ENCODE data around the gene ARL17A.
"Not testable (repeated sequence)": the region's sequence is repeated elsewhere in the genome, so short reads cannot be mapped to it uniquely, and the experiment has no call there.

ARL17A gene

GRCh38 chr17:46579083-46580075 is at the start of gene ARL17A:
TSS of gene ARL17A (minus strand) at chr17:46579691. CDS start at chr17:46576322, 3,369 bp downstream.
- not testable (repeated sequence) for DNase-seq

DNA sequence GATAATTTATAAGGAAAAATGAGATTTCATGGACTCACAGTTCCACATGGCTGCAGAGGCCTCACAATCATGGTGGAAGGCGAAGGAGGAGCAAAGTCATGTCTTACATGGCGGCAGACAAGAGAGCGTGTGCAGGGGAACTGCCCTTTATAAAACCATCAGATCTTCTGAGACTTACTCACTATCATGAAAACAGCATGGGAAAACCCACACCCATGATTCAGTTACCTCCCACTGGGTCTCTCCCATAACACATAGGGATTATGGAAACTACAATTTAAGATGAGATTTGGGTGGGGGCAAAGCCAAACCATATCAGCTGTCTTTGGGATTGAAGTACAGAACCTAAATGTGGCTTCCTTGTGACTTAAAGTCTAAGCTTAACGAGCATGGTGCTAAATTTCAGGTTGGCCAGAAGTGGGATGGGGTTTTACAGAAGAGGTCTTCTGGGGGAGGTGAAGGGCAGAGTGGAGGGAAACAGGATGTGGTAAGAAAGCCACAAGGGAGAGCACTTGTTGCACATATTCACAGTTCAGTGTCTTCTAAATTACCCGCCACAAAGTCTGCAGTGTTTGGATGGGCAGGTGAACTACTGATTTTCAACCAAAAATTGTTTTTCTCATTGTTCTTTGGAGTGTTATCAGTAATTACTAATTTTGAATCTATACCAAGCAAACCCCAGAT is 49.4 kb upstream of the ARL17A start:
- DNase-seq = not testable (repeated sequence)

DNA sequence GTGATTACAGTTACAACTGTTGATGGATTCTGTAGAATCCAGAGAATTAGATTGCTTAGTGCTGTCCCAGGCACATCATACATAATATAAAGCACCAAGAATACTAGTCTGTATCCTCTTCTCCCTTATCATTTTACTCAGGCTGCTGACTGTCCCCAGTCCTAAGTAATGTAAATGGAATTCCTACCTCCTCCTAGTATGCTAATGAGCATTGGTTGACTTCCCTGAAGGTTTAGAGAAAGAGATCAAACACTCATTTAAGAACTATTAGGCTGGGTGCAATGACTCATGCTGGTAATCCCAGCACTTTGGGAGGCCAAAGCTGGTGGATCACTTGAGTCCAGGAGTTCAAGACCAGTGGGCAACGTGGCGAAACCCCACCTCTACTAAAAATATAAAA is 48.0 kb upstream of the ARL17A start:
- DNase-seq = not testable (repeated sequence)

DNA sequence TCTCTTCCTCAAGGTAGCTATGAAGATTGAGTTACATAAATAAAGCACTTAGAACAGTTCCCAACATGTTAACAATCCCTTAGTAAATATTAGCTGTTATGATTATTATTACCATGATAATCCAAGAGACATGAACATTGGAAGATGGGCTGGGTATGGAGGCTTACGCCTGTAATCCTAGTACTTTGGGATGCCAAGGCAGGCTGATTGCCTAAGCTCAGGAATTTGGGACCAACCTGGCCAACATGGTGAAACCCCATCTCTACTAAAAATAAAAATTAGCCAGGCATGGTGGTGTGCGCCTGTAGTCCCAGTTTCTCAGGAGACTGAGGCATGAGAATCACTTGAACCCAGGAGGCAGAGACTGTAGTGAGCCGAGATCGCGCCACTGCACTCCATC is 45.2 kb upstream of the ARL17A start:
- DNase-seq = not testable (repeated sequence)

- DNase-seq = not testable (repeated sequence)
Observed at GRCh38 chr17:46623790-46624189, 44.3 kb upstream of the ARL17A start.

DNA sequence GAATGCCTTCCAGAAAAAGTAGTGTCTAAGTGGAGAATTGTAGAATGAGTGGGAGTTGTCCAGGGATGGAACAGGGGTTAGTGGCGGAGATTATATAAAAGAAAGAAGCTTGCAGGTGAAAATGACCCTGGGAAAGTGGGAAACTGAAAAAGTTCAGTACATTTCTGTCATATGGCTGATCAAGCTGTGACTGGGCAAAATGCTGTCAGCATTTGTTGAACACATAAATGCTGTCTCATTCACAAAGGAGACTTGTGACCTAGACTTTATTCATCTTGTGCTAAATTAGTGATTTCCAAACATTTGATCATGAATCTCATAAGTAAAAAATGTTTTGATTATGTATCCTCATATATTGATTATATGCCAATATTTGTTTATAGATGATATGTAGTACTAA is 39.5 kb upstream of the ARL17A start:
- DNase-seq = not testable (repeated sequence)

DNA sequence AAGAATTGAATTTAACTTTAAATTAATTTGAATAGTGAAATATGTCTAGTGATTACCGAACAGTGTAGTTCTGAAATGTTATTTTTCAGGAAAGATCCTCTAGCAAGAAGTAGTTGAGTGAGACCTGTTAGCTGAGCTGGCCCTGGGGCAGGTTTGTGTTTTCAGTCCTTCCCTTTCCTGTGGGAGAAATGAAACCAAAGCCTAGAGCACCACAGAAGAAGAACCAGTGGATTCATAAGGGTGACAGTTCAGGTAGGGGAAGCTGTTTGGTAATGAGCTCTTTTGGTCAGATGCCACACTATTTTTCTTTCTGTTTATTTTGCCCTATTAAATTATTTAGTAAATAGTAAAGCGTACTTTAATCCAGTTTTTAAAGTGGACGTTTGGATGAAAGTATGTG is 37.6 kb upstream of the ARL17A start:
- DNase-seq = not testable (repeated sequence)

DNA sequence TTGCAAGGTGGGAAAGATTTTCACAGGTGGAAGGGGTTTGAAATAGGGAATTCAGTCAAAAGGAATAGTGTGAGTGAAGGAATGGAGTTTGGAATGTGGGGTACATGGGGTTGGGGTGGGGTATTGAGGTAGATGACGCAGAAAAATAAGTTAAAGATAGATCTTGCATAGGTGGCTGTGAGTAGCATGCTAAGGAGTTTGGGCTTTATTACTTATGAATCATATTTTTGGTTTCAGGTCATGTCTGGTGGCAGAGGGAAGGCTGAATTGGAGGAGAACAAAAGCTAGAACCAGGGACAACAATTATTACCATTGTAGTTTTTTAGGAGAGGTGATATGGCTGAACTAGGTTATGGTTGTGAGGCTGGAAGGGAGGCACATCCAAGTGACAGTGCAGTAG is 34.4 kb upstream of the ARL17A start:
- DNase-seq = not testable (repeated sequence)

DNA sequence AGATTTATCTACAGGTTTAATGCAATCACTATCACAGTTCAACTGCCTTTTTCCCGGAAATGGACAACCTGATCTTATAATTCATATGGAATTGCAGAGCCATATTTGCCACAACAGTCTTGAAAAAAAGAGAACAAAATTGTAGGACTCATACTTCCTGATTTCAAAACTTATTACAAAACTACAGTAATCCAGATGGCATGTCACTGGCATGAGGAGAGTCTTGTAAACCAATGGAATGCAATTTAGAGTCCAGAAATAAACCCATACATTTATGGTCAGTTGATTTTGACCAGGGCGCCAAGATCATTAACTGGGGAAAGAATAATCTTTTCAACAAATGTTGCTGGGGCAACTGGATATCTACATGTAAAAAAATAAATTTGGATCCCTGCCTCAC is 31.8 kb upstream of the ARL17A start:
- not testable (repeated sequence) for DNase-seq

DNA sequence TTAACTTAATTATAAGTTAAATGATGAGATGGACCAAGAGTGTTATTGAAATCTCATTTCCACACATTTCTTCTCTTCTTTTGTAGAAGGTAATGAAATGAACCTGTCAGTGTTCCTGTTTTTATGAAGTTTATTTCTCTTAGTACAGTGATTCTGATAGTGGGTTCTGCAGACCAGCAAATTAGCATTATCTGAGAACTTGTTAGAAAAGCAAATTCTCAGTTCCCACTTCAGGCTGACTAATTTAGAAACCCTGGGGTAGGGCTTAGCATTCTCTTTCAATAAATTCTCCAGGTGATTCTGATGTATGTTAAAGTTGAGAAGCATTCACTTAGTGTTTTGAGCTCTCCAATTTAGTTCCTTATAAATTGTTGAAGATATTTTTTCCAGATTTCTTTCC is 23.6 kb upstream of the ARL17A start:
- DNase-seq = not testable (repeated sequence)

DNA sequence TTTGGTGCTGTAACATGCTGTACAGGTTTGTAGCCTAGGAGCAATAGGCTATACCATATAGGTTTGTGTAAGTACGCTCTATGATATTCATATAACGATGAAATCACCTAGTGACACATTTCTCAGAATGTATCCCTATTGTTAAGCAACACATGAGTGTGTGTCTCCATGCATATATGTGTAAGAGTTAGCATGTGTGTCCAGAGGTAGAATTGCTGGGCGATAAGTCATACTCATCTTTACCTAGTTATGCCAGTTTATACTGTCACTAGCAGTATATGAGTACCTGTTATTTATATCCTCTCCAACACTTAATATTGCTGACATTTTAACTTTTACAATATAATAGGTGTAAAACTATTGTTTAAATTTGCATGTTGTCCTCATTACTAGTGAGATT is 21.3 kb upstream of the ARL17A start:
- not testable (repeated sequence) for DNase-seq

DNA sequence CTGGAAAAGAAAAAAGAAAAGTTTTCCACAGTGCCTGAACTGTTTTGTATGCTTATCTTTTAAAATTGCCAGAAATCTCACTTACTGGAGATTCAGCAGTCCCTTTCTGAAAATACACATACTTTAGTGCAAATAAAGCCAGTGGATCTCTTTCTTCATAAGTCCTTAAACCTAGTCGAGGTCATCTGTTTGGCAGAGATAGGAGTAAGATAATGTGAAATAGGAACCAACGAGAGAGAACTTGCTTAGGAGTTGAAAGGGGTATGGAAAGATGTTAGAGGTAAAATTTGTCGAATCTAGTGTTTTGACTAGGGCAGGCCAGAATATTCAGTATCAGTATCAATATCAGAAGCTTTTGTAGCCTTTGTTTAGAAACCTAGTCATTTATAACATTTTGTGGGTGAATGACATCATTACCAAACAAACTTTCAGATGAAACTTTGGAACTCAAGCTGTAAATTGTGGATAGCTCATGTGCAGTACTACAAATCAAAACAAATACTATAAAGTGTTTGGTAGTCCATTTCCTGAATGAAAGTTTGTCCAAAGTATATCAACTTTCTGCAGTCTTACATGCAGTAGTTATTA is 18.9 kb upstream of the ARL17A start:
- not testable (repeated sequence) for DNase-seq

- not testable (repeated sequence) for DNase-seq
Observed at GRCh38 chr17:46591332-46591731, 11.8 kb upstream of the ARL17A start.

DNA sequence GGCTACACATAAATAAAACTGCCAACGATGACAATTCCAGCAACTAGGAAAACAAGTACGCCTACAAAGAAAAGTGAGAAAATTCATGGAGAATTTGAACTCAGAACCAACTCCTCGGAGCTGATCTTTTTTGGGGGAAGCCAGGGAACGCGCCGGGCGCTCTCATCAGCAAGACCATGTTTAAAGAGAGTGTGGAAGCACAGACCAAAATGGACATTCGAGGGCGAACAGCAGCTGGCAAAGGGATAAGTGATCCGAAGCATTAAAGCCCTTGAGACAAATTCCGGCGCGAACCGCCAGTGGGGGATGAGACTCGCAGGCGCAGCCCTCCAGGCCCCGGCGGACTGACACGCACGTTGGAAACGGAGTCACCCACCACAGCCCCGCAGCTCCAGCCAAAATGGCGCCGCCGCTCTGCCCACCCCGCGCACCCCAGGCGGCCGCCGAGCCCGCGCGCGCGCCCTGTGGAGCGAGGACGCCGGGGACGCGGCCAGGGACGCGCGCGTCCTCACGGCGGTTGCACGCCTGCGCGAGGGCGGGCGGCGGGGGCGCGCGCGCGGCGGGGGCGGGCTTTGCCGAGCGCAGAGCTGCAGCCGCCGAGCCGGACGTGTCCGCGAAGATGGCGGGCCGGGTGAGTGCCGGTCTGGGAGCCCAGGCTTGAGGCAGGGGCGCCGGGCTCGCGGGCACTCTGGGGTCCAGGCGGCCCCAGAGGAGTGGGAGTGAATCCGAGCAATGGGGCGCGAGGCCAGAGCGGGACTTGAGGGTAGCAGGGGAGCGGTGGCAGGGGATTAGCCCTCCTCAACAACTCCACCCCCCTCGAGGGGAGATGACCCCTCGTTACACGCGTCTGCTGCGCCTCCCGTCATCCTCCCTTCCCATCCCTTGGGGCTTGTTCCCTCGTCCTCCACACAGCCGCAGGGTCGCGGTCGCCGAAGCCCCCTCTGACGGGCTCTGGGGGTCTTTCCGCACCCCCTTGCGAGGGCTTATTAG is 11.0 kb upstream of the ARL17A start, which contains the start of gene NSF:
TSS of gene NSF (plus strand) at position 513 of the 990 bp plus-strand sequence. CDS start at position 620, 107 bp downstream.
- DNase-seq = not testable (repeated sequence)

DNA sequence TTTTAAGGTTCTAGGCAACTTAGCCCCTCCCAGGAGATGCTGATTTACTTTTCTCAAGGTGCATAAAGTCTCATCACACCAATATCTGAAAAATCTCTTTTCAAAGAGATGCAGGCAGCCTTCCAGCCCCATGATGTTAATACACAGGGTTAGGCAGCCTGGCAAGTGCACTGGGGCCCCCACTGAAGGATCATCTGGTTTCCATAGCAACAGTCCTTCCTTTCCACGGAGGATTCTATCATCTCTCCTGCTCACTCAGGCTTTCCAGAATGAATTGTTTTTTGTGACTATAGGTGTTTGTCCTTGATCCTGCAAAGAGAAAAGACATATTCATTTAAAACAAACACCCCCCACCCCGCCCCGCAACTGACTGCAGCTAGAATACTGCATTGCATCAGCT is 6.0 kb upstream of the ARL17A start:
- not testable (repeated sequence) for DNase-seq

DNA sequence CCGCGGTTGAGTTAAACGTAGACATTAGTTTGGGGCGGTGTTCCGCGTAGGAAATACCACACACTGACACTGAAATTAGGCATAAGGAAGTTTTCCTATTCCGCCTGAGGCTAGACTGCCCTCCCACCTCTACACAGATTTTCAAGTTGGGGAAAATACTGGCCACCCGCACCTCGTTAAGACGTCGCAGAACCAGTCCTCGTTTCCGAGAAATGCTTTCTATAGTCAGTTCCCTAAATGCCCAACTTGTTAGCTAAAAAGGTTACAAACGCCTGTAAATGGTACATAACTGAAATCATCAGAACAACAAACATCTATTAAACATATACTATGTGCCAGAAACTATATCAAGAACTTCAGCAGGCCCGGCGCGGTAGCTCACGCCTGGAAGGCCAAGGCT is 591 bp upstream of the ARL17A start:
- DNase-seq = not testable (repeated sequence)

DNA sequence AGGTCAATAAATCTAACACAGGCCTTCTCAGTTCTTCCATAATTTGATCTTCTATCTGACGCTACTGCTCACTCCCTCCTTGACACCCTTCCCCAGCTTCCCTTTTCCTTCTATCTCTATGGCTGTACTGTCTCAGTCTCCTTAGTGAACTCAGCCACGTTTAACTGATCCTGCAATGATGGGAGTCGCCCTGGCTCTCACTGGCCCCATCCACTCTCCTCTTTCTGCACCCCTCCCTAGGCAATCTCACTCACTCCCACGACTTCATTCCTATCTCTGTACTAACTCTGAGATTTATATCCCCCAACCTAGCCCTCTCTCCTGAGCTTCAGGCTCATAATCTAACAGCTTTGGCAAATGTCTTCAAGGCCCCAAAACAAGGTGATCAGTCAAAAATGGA is 7.7 kb downstream of the ARL17A start:
- not testable (repeated sequence) for DNase-seq

DNA sequence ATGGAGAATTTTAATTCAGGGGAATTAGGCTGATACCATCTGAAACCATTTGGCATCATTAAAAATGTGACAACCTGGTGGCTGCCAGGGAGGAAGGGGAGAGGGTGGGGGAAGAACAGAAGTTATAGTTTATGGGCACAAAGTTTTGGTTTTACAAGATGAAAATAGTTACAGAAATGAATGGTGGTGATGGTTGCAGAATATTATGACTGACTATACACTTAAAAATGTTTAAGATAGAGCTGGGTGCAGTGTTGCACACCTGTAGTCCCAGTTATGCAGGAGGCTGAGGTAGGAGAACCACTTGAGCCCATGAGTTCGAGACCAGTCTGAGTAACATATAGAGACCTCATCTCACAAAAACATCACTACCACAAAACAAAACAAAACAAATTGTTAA is 12.5 kb downstream of the ARL17A start:
- DNase-seq = not testable (repeated sequence)

DNA sequence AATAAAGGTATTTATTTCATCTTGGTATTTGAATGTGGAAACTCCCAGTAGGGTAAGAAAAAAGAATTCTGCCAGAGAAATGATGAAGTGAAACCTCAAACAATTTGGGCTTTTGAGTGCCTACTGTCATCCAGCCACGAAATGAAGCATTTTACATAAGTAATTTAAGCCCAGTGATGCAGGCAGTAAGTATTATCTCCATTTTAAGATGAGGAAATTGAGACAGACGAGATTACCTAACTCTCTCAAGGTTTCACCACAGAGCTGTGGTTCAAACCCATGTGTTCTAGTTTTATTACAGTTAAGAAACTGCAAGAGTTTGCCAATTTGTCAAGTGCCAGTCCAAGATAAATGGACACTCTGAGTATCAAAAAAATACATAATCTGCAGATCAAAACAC is 13.2 kb downstream of the ARL17A start:
- not testable (repeated sequence) for DNase-seq

DNA sequence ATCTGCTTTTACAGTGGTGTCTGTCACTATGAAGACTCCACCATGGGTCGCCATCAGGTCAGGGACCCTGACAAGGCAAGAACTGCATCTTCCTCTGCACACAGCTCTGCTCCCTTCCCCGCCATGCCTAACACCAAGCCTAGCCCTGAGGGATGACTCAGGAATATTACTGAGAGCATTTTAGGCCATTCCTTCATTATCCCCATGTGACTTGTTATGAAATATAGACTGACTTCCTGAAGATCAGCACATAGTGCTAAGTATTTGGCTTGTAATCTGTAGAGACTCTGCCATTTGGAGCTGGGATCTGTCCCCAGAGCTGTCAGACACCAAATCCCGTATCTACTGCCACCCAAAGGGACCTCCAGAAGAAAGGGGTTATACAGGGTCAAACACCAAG is 19.4 kb downstream of the ARL17A start:
- DNase-seq = not testable (repeated sequence)

GRCh38 chr17:46559155-46559554 is 20.3 kb downstream of the ARL17A start:
- DNase-seq = not testable (repeated sequence)

GRCh38 chr17:46548607-46549006 is 30.9 kb downstream of the ARL17A start:
- DNase-seq = not testable (repeated sequence)
